ENCODE results near the gene GRIPAP1. TPM values are rescaled to one million over a fixed set of nuclear protein-coding genes. Genes with fewer than 3 reads are reported as not detected.

The GRIPAP1 gene, protein sequence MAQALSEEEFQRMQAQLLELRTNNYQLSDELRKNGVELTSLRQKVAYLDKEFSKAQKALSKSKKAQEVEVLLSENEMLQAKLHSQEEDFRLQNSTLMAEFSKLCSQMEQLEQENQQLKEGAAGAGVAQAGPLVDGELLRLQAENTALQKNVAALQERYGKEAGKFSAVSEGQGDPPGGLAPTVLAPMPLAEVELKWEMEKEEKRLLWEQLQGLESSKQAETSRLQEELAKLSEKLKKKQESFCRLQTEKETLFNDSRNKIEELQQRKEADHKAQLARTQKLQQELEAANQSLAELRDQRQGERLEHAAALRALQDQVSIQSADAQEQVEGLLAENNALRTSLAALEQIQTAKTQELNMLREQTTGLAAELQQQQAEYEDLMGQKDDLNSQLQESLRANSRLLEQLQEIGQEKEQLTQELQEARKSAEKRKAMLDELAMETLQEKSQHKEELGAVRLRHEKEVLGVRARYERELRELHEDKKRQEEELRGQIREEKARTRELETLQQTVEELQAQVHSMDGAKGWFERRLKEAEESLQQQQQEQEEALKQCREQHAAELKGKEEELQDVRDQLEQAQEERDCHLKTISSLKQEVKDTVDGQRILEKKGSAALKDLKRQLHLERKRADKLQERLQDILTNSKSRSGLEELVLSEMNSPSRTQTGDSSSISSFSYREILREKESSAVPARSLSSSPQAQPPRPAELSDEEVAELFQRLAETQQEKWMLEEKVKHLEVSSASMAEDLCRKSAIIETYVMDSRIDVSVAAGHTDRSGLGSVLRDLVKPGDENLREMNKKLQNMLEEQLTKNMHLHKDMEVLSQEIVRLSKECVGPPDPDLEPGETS
- total RNA-seq (10 to 100 TPM; 27.4 to 60.3 (median 37.9) TPM), polyA plus RNA-seq (10 to 100 TPM; 39.8 to 86.6 (median 44.1) TPM)
- long read RNA-seq, donor 1, partial matches to known transcripts = 0 of 4 reads
- long read RNA-seq, donor 1, other reads (novel, unspliced or antisense) = 0 of 4 reads
- long read RNA-seq, donor 2, partial matches to known transcripts = 10 of 11 reads
- long read RNA-seq, donor 2, other reads (novel, unspliced or antisense) = 0 of 11 reads
- long read RNA-seq, donor 3, partial matches to known transcripts = 0 of 1 reads
- long read RNA-seq, donor 3, other reads (novel, unspliced or antisense) = 0 of 1 reads
- long read RNA-seq, donor 4, partial matches to known transcripts = 14 of 18 reads
- long read RNA-seq, donor 4, other reads (novel, unspliced or antisense) = 4 of 18 reads
- long read RNA-seq, donor 5, transcript GRIPAP1-201 (26 exons, 3,031 nt) = major isoform, 100 of 149 reads
- long read RNA-seq, donor 5, partial matches to known transcripts = 12 of 149 reads
- long read RNA-seq, donor 5, other reads (novel, unspliced or antisense) = 37 of 149 reads
- long read RNA-seq, donor 6, partial matches to known transcripts = 12 of 15 reads
- long read RNA-seq, donor 6, other reads (novel, unspliced or antisense) = 1 of 15 reads
- long read RNA-seq, donor 7 = 0 reads
- long read RNA-seq, donor 8, partial matches to known transcripts = 12 of 15 reads
- long read RNA-seq, donor 8, other reads (novel, unspliced or antisense) = 0 of 15 reads
- long read RNA-seq, donor 9, partial matches to known transcripts = 0 of 1 reads
- long read RNA-seq, donor 9, other reads (novel, unspliced or antisense) = 0 of 1 reads
- long read RNA-seq, donor 10, partial matches to known transcripts = 5 of 5 reads
- long read RNA-seq, donor 10, other reads (novel, unspliced or antisense) = 0 of 5 reads

DNA sequence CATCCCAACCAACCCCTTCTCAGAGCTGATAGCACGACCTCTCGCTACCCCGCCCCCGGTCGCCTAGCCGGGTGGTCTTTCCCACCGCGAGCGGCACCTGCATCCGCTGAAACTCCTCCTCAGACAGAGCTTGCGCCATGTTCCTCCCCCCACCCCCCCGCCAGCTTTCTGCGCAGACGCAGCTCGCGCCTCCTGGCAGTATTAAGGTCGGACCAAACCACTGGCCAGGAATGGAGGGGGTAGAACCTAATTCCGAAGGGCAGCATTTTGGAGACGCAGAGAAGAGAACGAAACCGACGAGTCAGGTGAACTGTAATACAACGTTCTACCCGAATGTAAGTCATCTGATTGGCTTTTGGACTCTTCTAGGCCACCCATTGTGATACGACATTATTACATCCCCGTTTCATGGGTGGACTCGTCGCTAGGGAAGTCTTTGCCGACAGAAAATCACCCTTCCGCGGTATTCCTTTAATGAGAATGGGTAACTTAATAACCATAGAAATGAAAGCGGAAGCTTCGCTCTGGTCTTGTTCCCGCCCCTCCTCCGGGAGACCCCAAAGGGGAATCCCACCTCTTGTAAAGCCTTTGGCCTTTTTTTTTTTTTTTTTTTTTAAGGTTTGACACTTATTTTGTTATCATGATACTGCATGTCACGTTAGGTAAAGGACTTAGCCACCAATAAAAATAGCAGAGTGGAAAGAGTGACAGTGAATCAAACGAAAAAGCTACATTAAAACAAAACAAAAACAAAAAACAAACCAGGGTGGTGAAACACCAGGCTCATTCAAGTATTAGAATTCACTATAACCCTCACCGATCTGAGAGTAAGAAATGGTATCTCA lies at the start of gene GRIPAP1:
Gene GRIPAP1, minus strand, starts transcription at position 174 of the 845 bp plus-strand sequence. Its CDS starts 35 bp downstream, at position 139.
- DNase-seq = peak; percentile 69 to 82 (median 75)

DNA sequence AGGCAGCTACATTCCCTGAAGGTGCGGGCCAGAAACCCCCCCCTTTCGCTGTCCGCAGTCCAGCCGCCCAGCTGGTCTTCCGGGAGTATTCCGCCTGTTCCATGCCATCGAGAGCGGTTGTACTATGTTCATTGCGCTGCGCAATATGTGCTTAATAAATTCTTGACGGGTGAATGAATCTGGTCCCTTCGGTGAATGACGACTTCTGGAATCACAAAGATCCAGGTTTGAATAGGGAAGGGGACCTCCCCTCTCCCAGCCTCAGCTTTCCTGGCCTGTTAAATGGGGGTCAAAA lies 41.9 kb upstream of the GRIPAP1 start:
- Histone ChIP-seq H3K27ac (peak overlapping the region in 2 of 5 donors; percentile 71 to 77), H3K27me3 (no peaks in the 10 kb centered on the region), H3K9me3 (replicated peaks in 1 of 3) (no peaks in the 10 kb centered on the region), H3K4me3 (no peak overlapping the region), H3K4me1 (replicated peaks in 1 of 2) (peaks cover 8% of the 10 kb centered on the region in 2 donors), H3K36me3 (replicated peaks in 1 of 2) (peaks cover 0 to 6% of the 10 kb centered on the region in 2 donors)
- no peak for DNase-seq
- intact Hi-C loops (cut with DNase I) = loop anchor here in 1 of 2 donors (10.0 kb wide), 1 partner anchor 69 kb away; the partner anchor contains the start of gene KCND1
- WGBS, 4 donors = 19 to 65% (median 39%) methylated on average over 5 to 13 of the region's 13 CpGs
- TF ChIP-seq POLR2A (IDR thresholded peaks at IDR 0.05) = peak in 1 of 2 donors; percentile 27
- TF ChIP-seq, protein P1, sequence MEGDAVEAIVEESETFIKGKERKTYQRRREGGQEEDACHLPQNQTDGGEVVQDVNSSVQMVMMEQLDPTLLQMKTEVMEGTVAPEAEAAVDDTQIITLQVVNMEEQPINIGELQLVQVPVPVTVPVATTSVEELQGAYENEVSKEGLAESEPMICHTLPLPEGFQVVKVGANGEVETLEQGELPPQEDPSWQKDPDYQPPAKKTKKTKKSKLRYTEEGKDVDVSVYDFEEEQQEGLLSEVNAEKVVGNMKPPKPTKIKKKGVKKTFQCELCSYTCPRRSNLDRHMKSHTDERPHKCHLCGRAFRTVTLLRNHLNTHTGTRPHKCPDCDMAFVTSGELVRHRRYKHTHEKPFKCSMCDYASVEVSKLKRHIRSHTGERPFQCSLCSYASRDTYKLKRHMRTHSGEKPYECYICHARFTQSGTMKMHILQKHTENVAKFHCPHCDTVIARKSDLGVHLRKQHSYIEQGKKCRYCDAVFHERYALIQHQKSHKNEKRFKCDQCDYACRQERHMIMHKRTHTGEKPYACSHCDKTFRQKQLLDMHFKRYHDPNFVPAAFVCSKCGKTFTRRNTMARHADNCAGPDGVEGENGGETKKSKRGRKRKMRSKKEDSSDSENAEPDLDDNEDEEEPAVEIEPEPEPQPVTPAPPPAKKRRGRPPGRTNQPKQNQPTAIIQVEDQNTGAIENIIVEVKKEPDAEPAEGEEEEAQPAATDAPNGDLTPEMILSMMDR (IDR thresholded peaks at IDR 0.05) = peak in 1 of 6 experiments; percentile 4

More for the DNA sequence above, at the start of gene GRIPAP1:
- intact Hi-C loops (cut with DNase I) = no loop called here
- Histone ChIP-seq H3K36me3 (replicated peaks in 1 of 2) (peaks cover 0 to 12% of the 10 kb centered on the region in 2 donors), H3K4me1 (replicated peaks in 1 of 2) (no peaks in the 10 kb centered on the region), H3K27ac (peak within 1 kb of the TSS; percentile 55 to 95 (median 82)), H3K4me3 (peak within 1 kb of the TSS in 3 of 4 donors; percentile 49 to 69 (median 63)), H3K27me3 (no peaks in the 10 kb centered on the region), H3K9me3 (replicated peaks in 1 of 3) (no peaks in the 10 kb centered on the region)
- WGBS, 4 donors = 1 to 33% (median 15%) methylated on average over 27 to 38 of the region's 38 CpGs
- TF ChIP-seq POLR2A (IDR thresholded peaks at IDR 0.05) = peak; percentile 41 to 71
- TF ChIP-seq, protein P1 (IDR thresholded peaks at IDR 0.05) = no peak
